HUES64 (cell line): Measurements from ENCODE around the gene EHBP1L1.

Experiments used
- H3K27ac ChIP-seq: 2 replicates; pipeline ENCODE4 v1.7.0; 2013; ENCODE audit warnings: low read depth, low read length, inconsistent platforms
- H3K27me3 ChIP-seq: 2 replicates; pipeline ENCODE4 v1.6.1; 2013; ENCODE audit warnings: mild to moderate bottlenecking, low read length; ENCODE audit not compliant: insufficient read depth
- H3K36me3 ChIP-seq: 2 replicates; pipeline ENCODE4 v1.6.1; 2013; ENCODE audit warnings: mild to moderate bottlenecking, low read length; ENCODE audit not compliant: insufficient read depth
- H3K4me1 ChIP-seq: 2 replicates; pipeline ENCODE4 v1.6.1; 2013; ENCODE audit warnings: mild to moderate bottlenecking, low read length, moderate library complexity; ENCODE audit not compliant: insufficient read depth
- H3K4me3 ChIP-seq: 2 replicates; pipeline ENCODE4 v1.5.1; 2013; ENCODE audit warnings: mild to moderate bottlenecking, low read length, moderate library complexity
- H3K9ac ChIP-seq: 2 replicates; pipeline ENCODE4 v1.6.1; 2013; ENCODE audit warnings: mild to moderate bottlenecking, low read depth, low read length
- H3K9me3 ChIP-seq: 2 replicates; pipeline ENCODE4 v1.6.1; 2013; ENCODE audit warnings: low read depth, low read length; ENCODE audit not compliant: insufficient read depth
- WGBS: fragments of 150-250, 120-280 bp; methylation state at CpG from one replicate; pipeline ENCODE4 v1.1.7; 2013; ENCODE audit warnings: missing lambda C conversion rate; 5-methylcytosine and 5-hydroxymethylcytosine counted together

Gene EHBP1L1

DNA sequence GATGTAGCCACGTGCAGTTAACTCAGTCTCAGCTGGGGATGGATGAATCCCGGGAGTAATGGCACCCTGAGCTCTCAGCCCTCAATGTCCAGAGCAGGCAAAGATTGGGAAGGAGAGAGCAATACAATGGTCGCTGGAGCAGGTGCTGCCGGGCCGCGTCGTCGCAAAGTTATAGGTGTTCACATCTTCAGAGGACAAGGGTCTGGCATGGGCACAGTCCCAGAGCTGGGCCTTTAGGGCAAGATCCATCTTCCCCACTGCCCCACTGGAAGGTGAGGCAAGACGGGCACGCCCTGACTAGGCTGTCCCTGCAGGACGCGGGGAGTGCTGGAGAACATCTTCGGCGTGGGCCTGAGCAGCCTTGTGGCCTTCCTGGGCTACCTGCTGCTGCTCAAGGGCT is 47.3 kb downstream of the EHBP1L1 start:
- WGBS = 96% methylated on average over 14 of the region's 14 CpGs
- Histone ChIP-seq H3K9ac (no peak overlapping the region), H3K36me3 (peaks cover 88% of the 10 kb centered on the region), H3K4me3 (no peak overlapping the region), H3K27me3 (no peaks in the 10 kb centered on the region), H3K9me3 (no peaks in the 10 kb centered on the region), H3K27ac (no peak overlapping the region), H3K4me1 (no peaks in the 10 kb centered on the region)

DNA sequence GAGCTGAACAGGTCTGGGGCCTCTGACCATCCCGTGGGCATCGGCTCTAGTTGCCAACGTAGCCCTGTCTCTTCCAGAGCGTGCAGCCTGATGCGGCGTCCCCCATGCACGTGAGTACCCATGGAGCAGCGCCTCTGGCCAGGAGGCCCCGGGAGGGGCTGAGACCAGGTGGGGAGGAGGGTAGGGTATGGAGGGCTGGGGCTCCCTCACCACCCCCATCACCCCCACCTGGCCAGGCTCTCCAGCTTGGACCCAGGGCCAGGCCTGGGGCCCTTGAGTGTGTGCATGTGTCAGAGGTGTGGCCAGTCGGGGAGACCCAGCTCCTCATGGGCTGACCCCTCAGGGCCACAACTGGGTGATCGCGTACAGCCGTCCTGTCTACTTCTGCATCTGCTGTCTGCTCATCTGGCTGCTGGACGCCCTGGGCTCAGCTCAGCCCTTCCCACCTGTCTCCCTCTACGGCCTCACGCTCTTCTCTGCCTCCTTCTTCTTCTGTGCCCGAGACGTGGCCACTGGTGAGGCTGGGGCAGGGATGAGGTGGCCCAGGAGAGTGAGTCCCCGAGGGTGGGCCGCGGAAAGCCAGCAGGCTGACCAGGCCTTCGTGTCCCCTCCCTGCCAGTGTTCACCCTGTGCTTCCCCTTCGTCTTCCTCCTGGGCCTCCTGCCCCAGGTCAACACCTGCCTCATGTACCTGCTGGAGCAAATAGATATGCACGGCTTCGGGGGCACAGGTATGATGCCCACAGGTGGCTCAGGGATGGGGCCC is 48.2 kb downstream of the EHBP1L1 start:
- WGBS = 93% methylated on average over 24 of the region's 25 CpGs
- Histone ChIP-seq H3K4me1 (no peaks in the 10 kb centered on the region), H3K4me3 (no peak overlapping the region), H3K27me3 (no peaks in the 10 kb centered on the region), H3K27ac (no peak overlapping the region), H3K9ac (no peak overlapping the region), H3K9me3 (no peaks in the 10 kb centered on the region), H3K36me3 (peaks cover 88% of the 10 kb centered on the region)

DNA sequence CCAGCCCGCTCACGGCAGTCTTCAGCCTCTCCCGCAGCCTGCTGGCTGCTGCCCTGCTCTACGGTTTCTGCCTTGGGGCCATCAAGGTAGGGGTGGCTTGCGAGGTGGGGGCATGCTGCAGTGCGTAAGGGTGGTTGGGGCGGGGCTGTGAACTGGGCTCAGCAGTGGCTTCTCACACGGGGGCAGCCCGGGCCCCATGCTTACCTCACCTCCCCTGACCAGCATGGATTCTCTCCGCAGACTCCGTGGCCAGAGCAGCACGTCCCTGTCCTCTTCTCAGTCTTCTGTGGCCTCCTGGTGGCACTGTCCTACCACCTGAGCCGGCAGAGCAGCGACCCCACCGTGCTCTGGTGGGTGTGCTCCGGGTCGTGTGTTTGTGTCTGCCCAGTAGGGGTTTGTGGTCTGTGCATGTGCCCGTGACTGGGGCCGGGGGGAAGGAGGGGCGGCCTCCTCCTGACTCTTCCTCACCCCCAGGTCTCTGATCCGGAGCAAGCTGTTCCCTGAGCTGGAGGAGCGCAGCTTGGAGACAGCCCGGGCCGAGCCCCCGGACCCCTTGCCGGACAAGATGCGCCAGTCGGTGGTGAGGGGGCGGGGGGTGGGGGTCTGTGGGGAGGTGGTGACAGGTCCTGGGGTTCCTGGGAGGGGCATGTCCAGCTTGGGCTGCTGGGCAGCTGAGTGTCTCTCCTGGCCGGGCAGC is 49.2 kb downstream of the EHBP1L1 start:
- H3K4me3 ChIP-seq = no peak overlapping the region
- no peak overlapping the region for H3K9ac ChIP-seq
- no peak overlapping the region for H3K27ac ChIP-seq
- H3K36me3 ChIP-seq = peaks cover 88% of the 10 kb centered on the region
- no peaks in the 10 kb centered on the region for H3K4me1 ChIP-seq
- no peaks in the 10 kb centered on the region for H3K27me3 ChIP-seq
- 95% methylated on average over 29 of the region's 30 CpGs for WGBS
- H3K9me3 ChIP-seq = no peaks in the 10 kb centered on the region

DNA sequence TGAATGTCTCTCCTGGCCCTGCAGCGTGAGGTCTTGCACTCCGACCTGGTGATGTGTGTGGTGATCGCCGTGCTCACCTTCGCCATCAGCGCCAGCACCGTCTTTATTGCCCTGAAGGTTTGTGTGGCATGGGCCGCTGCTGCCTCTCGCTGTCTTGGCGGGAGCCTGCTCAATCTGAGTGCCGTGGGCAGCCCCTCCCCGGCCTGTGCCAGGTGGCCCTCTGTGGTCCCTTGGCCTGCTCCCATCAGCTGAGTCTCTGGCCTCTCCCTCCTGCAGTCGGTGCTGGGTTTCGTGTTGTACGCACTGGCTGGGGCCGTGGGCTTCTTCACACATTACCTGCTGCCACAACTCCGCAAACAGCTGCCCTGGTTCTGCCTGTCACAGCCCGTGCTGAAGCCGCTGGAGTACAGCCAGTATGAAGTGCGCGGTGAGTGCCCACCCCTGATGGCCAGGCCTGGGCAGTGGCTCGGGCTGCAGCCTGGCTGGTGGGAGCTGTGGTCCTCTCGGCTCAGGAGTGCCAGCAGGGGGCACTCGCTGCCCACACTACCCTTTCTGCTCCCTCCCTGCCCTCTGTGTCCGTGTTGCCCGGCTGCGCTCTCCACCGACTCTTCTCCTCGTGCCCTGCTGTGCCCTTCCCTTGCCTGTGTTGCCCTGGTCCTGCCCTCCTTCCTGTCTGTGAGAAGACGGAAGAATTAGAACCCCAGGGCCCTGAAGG is 49.9 kb downstream of the EHBP1L1 start:
- Histone ChIP-seq H3K9me3 (no peaks in the 10 kb centered on the region), H3K4me3 (no peak overlapping the region), H3K4me1 (no peaks in the 10 kb centered on the region), H3K27me3 (no peaks in the 10 kb centered on the region), H3K27ac (no peak overlapping the region), H3K36me3 (peaks cover 88% of the 10 kb centered on the region), H3K9ac (no peak overlapping the region)
- 85% methylated on average over 30 of the region's 30 CpGs for WGBS

DNA sequence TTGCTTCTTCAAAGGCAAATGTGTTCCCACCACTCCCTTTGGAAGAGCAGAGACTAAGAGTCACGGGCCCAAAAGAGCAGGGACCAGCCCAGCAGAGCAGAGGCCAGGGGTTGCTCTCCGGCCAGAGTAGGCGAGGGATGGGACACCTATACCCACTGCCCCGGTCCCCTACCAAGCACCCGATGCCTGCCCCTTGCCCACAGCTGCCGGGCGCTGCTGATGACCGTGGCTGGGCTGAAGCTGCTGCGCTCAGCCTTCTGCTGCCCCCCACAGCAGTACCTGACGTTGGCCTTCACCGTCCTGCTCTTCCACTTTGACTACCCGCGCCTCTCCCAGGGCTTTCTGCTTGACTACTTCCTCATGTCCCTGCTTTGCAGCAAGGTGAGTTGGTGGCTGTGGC is 51.3 kb downstream of the EHBP1L1 start:
- Histone ChIP-seq H3K27me3 (no peaks in the 10 kb centered on the region), H3K36me3 (peaks cover 86% of the 10 kb centered on the region), H3K9me3 (no peaks in the 10 kb centered on the region), H3K27ac (no peak overlapping the region), H3K4me1 (no peaks in the 10 kb centered on the region), H3K4me3 (no peak overlapping the region), H3K9ac (no peak overlapping the region)
- WGBS = 97% methylated on average over 13 of the region's 13 CpGs

DNA sequence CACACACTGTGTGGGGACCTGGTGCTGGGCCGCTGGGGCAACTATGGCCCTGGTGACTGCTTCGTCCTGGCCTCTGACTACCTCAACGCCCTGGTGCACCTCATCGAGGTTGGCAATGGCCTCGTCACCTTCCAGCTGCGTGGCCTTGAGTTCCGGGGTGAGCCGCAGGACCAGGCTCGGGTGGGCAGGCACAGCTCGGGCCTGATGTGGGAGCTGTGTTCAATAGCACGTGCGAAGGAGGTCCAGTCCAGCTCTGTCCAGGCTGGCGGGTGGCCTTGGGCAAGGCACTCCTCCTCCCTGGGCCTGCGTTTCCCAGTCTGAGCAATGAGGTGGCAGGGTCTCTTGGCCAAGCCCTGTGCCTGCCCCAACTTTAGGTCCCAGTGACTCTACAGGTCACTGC is 53.7 kb downstream of the EHBP1L1 start:
- H3K36me3 ChIP-seq = peaks cover 84% of the 10 kb centered on the region

DNA sequence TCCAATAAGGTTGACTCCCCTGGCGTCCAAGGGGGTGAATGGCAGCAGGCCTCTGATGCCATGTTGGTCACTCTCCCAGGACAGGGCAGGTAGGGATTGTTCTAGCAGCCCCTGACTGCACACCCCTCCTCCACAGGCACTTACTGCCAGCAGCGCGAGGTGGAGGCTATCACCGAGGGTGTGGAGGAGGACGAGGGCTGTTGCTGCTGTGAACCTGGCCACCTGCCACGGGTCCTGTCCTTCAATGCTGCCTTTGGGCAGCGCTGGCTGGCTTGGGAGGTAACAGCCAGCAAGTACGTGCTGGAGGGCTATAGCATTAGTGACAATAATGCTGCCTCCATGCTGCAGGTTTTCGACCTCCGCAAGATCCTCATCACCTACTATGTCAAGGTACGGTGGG is 54.4 kb downstream of the EHBP1L1 start:
- Histone ChIP-seq H3K4me1 (no peaks in the 10 kb centered on the region), H3K9me3 (no peaks in the 10 kb centered on the region), H3K9ac (no peak overlapping the region), H3K27me3 (no peaks in the 10 kb centered on the region), H3K36me3 (peaks cover 85% of the 10 kb centered on the region), H3K4me3 (no peak overlapping the region), H3K27ac (no peak overlapping the region)
- 96% methylated on average over 11 of the region's 11 CpGs for WGBS

More for the DNA sequence above, 53.7 kb downstream of the EHBP1L1 start:
- H3K9ac ChIP-seq = no peak overlapping the region
- no peak overlapping the region for H3K27ac ChIP-seq
- 95% methylated on average over 14 of the region's 14 CpGs for WGBS
- no peak overlapping the region for H3K4me3 ChIP-seq
- no peaks in the 10 kb centered on the region for H3K4me1 ChIP-seq
- H3K27me3 ChIP-seq = no peaks in the 10 kb centered on the region
- no peaks in the 10 kb centered on the region for H3K9me3 ChIP-seq

DNA sequence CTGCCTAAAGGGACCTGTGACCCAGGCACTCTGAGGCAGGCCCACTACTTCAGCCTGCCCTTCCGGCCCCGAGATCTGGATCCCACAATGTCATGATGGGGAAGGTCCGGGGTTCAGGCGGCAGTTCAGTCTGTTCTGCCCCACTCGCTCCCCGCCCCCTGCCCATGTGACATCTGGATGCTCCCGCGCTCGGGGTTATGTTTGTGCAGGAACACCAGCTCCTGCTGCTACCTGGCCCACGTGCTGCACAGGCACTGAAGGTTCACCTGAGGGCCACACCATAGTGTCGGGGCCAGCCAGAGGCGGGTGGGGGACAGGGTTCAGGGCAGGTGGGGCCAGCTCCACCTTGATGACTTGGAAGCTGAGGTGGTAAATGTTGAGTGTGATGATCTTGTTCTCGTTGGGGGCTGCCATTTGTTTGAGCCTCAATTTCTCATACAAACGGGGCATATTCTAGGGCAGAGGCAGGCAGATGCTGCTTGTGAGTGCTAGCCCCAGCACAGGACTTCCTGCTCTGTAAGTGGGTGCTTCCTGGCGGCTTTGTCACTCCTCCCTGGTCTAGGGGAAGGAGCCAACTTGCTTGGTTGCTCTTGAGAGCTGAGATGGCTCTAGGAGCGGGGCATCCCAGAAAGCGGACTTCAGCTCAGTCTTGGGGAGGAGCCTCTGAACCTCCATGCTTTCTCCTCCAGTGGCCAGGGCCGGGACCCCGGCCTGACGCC is 57.7 kb downstream of the EHBP1L1 start:
- Histone ChIP-seq H3K9ac (no peak overlapping the region), H3K4me3 (no peak overlapping the region), H3K27ac (no peak overlapping the region), H3K36me3 (peaks cover 75% of the 10 kb centered on the region), H3K9me3 (no peaks in the 10 kb centered on the region), H3K27me3 (no peaks in the 10 kb centered on the region), H3K4me1 (peaks cover 5% of the 10 kb centered on the region)
- WGBS = 95% methylated on average over 20 of the region's 20 CpGs

DNA sequence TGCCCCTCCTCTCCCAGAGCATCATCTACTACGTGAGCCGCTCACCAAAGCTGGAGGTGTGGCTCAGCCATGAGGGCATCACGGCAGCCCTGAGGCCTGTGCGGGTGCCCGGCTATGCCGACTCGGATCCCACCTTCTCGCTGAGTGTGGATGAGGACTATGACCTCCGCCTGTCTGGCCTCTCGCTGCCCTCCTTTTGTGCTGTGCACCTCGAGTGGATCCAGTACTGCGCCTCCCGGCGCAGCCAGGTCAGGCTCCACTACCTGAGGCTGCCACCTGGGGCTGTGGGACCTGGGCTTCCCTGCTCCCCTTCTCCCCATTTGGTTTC is 58.2 kb downstream of the EHBP1L1 start:
- H3K27me3 ChIP-seq = no peaks in the 10 kb centered on the region
- 97% methylated on average over 14 of the region's 14 CpGs for WGBS
- H3K9me3 ChIP-seq = no peaks in the 10 kb centered on the region
- peaks cover 69% of the 10 kb centered on the region for H3K36me3 ChIP-seq
- peaks cover 10% of the 10 kb centered on the region for H3K4me1 ChIP-seq
- no peak overlapping the region for H3K4me3 ChIP-seq
- no peak overlapping the region for H3K27ac ChIP-seq
- H3K9ac ChIP-seq = no peak overlapping the region

DNA sequence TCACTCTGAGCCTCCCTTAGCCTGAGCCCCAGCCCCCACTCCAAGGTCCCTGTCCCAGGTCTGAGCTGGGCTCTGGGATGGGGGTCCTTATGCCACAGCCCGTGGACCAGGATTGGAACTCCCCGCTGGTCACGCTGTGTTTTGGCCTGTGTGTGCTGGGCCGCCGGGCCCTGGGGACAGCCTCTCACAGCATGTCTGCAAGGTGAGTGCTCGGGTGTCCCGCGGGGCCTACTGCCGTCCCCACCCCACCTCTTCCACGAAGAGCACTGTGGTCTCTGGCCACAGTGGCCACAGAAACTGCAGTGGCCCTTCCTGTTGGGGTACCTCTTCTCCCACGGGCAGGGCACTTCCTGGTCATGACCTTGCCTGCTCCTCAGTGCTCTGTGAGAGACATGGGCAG is 58.6 kb downstream of the EHBP1L1 start:
- H3K27me3 ChIP-seq = no peaks in the 10 kb centered on the region
- 94% methylated on average over 11 of the region's 11 CpGs for WGBS
- no peak overlapping the region for H3K27ac ChIP-seq

More for the DNA sequence above, 58.6 kb downstream of the EHBP1L1 start:
- Histone ChIP-seq H3K4me1 (peaks cover 10% of the 10 kb centered on the region), H3K9ac (no peak overlapping the region), H3K4me3 (no peak overlapping the region), H3K9me3 (no peaks in the 10 kb centered on the region), H3K36me3 (peaks cover 66% of the 10 kb centered on the region)
